Liver (tissue), 9 donors: ENCODE measurements around the gene FMN2. TPM values are rescaled to one million over a fixed set of nuclear protein-coding genes. Genes with fewer than 3 reads are reported as not detected.

ENCODE experiments used
- DNase-seq: peaks from one replicate; pipeline ENCODE4 v3.0.0-alpha.2; 2017; ENCODE audit warnings: low spot score
- H3K27ac ChIP-seq, 2 donors: one replicate each; pipeline ENCODE4 v1.7.0; 2013; ENCODE audit warnings: inconsistent platforms in 2 of 2, low read length in 2 of 2, control low read depth in 1 of 2, low read depth in 1 of 2, mild to moderate bottlenecking in 1 of 2
- H3K27me3 ChIP-seq, 4 donors: one replicate each; pipeline versions ENCODE4 v1.6.1 to v1.7.0; 2013; ENCODE audit warnings: low read length in 3 of 4, inconsistent platforms in 1 of 4, mild to moderate bottlenecking in 1 of 4, moderate library complexity in 1 of 4; ENCODE audit not compliant: control insufficient read depth in 4 of 4, insufficient read depth in 4 of 4
- H3K36me3 ChIP-seq, 4 donors: one replicate each; pipeline versions ENCODE4 v1.6.1 to v1.7.0; 2013; ENCODE audit warnings: low read length in 3 of 4, mild to moderate bottlenecking in 3 of 4, low read depth in 1 of 4, moderate library complexity in 1 of 4; ENCODE audit not compliant: control insufficient read depth in 4 of 4, insufficient read depth in 3 of 4
- H3K4me1 ChIP-seq, 4 donors: one replicate each; pipeline versions ENCODE4 v1.6.1 to v1.7.0; 2013; ENCODE audit warnings: low read length in 3 of 4, mild to moderate bottlenecking in 3 of 4, moderate library complexity in 1 of 4; ENCODE audit not compliant: control insufficient read depth in 4 of 4, insufficient read depth in 4 of 4
- H3K4me3 ChIP-seq, 3 donors: one replicate each; pipeline versions ENCODE4 v1.6.1 to v1.7.0; 2013; ENCODE audit warnings: low read length in 3 of 3, control low read depth in 1 of 3, low read depth in 1 of 3, mild to moderate bottlenecking in 1 of 3
- H3K9ac ChIP-seq, 2 donors: one replicate each; pipeline ENCODE4 v1.7.0; 2013; ENCODE audit warnings: low read length in 2 of 2, mild to moderate bottlenecking in 2 of 2, moderate library complexity in 2 of 2, control low read depth in 1 of 2, low read depth in 1 of 2
- H3K9me3 ChIP-seq, 4 donors: one replicate each; pipeline versions ENCODE4 v1.6.1 to v1.7.0; 2013; ENCODE audit warnings: low read length in 3 of 4; ENCODE audit not compliant: control insufficient read depth in 4 of 4
- CTCF ChIP-seq: fragments of 150-350 bp; IDR thresholded peaks from 2 replicates; pipeline ENCODE4 v1.5.1; 2017; ENCODE audit warnings: improper control_type of control experiment, low read depth, low read length; ENCODE audit not compliant: missing input control
- EGR1 ChIP-seq, 2 donors: IDR thresholded peaks; 2 replicates each; pipeline ENCODE4 v1.6.1; 2016 to 2018; ENCODE audit warnings: antibody characterized with exemption in 2 of 2, low read depth in 2 of 2
- FOXA1 ChIP-seq: IDR thresholded peaks from 2 replicates; pipeline ENCODE4 v1.6.1; 2016; ENCODE audit warnings: antibody characterized with exemption
- FOXA2 ChIP-seq: IDR thresholded peaks from 2 replicates; pipeline ENCODE4 v1.6.1; 2016; ENCODE audit warnings: antibody characterized with exemption
- GABPA ChIP-seq, 2 donors: IDR thresholded peaks in 1 of 2; conservative IDR thresholded peaks in 1 of 2; 2 replicates each; pipeline ENCODE4 v1.6.1; 2016; ENCODE audit warnings: antibody characterized with exemption in 2 of 2, mild to moderate bottlenecking in 1 of 2, moderate library complexity in 1 of 2
- HNF4A ChIP-seq, 2 donors: conservative IDR thresholded peaks; 2 replicates each; pipeline ENCODE4 v1.6.1; 2016; ENCODE audit warnings: antibody characterized with exemption in 2 of 2, mild to moderate bottlenecking in 2 of 2
- HNF4G ChIP-seq: IDR thresholded peaks from 2 replicates; pipeline ENCODE4 v1.6.1; 2016; ENCODE audit warnings: antibody characterized with exemption
- JUND ChIP-seq, 2 donors: IDR thresholded peaks; 2 replicates each; pipeline ENCODE4 v1.6.1; 2016; ENCODE audit warnings: antibody characterized with exemption in 2 of 2
- NR2F2 ChIP-seq: IDR thresholded peaks from 2 replicates; pipeline ENCODE4 v1.6.1; 2016; ENCODE audit warnings: antibody characterized with exemption
- RAD21 ChIP-seq, 2 donors: IDR thresholded peaks; 2 replicates each; pipeline ENCODE4 v1.6.1; 2016; ENCODE audit warnings: antibody characterized with exemption in 2 of 2, mild to moderate bottlenecking in 2 of 2
- RXRA ChIP-seq, 2 donors: IDR thresholded peaks; 2 replicates each; pipeline ENCODE4 v1.6.1; 2017 to 2018; ENCODE audit warnings: antibody characterized with exemption in 2 of 2, mild to moderate bottlenecking in 1 of 2
- SP1 ChIP-seq: IDR thresholded peaks from 2 replicates; pipeline ENCODE4 v1.6.1; 2018; ENCODE audit warnings: antibody characterized with exemption, mild to moderate bottlenecking
- TAF1 ChIP-seq: conservative IDR thresholded peaks from 2 replicates; pipeline ENCODE4 v1.6.1; 2016; ENCODE audit warnings: antibody characterized with exemption, mild to moderate bottlenecking
- YY1 ChIP-seq: IDR thresholded peaks from 2 replicates; pipeline ENCODE4 v1.6.1; 2016; ENCODE audit warnings: antibody characterized with exemption, mild to moderate bottlenecking
- WGBS: extraction: QIAGEN DNeasy Blood & Tissue Kit; methylation state at CpG from one replicate; pipeline ENCODE4 v1.1.7; 2013; 5-methylcytosine and 5-hydroxymethylcytosine counted together
- polyA plus RNA-seq, 2 donors: library from polyadenylated mRNA; stranded (reverse) in 1 of 2; unstranded in 1 of 2; fragments of 200-250 nt in 1 of 2; fragments of >200 nt in 1 of 2; fragmentation: Nextera tagmentation in 1 of 2; extraction: Ambion mirVana in 1 of 2; gene quantifications; one replicate each; pipeline versions ENCODE4 v1.2.1 to v1.2.3, GENCODE V29; 2013 to 2015
- total RNA-seq, 2 donors: library from RNA; depleted of rRNA; stranded (reverse); fragments of >200 nt; gene quantifications; one replicate each; pipeline ENCODE4 v1.2.3, GENCODE V29; 2014
- TF ChIP-seq, protein P1 (sequence below): IDR thresholded peaks from 2 replicates; pipeline ENCODE4 v1.6.1; 2016; ENCODE audit warnings: antibody characterized with exemption
- TF ChIP-seq, protein P2 (sequence below): IDR thresholded peaks from 2 replicates; pipeline ENCODE4 v1.6.1; 2016; ENCODE audit warnings: antibody characterized with exemption
- TF ChIP-seq, protein P3 (sequence below): IDR thresholded peaks from 2 replicates; pipeline ENCODE4 v1.6.1; 2016; ENCODE audit warnings: antibody characterized with exemption
- TF ChIP-seq, protein P4 (sequence below): IDR thresholded peaks from 2 replicates; pipeline ENCODE4 v1.6.1; 2016; ENCODE audit warnings: antibody characterized with exemption, mild to moderate bottlenecking
- donor health status: healthy.
- donor health status: healthy.
- donor health status: healthy.
- donor health status: healthy.
- donor health status: healthy.

FMN2 gene
- total and polyA plus RNA-seq, 4 donors: 0.17 TPM; not detected in 3

- Histone ChIP-seq H3K27ac (no peak overlapping the region), H3K4me1 (no peaks in the 10 kb centered on the region), H3K4me3 (no peak overlapping the region), H3K36me3 (no peaks in the 10 kb centered on the region), H3K27me3 (no peaks in the 10 kb centered on the region), H3K9ac (no peak overlapping the region), H3K9me3 (no peaks in the 10 kb centered on the region)
- TF ChIP-seq RAD21 (IDR thresholded peaks at IDR 0.05) (no peak), HNF4G (no peak), NR2F2 (no peak), CTCF (no peak), RXRA (IDR thresholded peaks at IDR 0.05) (no peak), TAF1 (no peak), FOXA1 (no peak), GABPA (IDR thresholded peaks at IDR 0.05 in 1 of 2, conservative IDR thresholded peaks at IDR 0.05 in 1 of 2) (no peak), JUND (IDR thresholded peaks at IDR 0.05) (no peak), FOXA2 (no peak)
- TF ChIP-seq, protein P1, sequence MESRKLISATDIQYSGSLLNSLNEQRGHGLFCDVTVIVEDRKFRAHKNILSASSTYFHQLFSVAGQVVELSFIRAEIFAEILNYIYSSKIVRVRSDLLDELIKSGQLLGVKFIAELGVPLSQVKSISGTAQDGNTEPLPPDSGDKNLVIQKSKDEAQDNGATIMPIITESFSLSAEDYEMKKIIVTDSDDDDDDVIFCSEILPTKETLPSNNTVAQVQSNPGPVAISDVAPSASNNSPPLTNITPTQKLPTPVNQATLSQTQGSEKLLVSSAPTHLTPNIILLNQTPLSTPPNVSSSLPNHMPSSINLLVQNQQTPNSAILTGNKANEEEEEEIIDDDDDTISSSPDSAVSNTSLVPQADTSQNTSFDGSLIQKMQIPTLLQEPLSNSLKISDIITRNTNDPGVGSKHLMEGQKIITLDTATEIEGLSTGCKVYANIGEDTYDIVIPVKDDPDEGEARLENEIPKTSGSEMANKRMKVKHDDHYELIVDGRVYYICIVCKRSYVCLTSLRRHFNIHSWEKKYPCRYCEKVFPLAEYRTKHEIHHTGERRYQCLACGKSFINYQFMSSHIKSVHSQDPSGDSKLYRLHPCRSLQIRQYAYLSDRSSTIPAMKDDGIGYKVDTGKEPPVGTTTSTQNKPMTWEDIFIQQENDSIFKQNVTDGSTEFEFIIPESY: no peak
- TF ChIP-seq, protein P2, sequence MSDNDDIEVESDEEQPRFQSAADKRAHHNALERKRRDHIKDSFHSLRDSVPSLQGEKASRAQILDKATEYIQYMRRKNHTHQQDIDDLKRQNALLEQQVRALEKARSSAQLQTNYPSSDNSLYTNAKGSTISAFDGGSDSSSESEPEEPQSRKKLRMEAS: no peak
- TF ChIP-seq, protein P3, sequence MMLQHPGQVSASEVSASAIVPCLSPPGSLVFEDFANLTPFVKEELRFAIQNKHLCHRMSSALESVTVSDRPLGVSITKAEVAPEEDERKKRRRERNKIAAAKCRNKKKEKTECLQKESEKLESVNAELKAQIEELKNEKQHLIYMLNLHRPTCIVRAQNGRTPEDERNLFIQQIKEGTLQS: no peak
- DNase-seq: no peak
- WGBS: 95% methylated on average over 2 of the region's 2 CpGs
These were observed 424.4 kb downstream of the FMN2 start for GRCh38 chr1:240516069-240516468.

DNA sequence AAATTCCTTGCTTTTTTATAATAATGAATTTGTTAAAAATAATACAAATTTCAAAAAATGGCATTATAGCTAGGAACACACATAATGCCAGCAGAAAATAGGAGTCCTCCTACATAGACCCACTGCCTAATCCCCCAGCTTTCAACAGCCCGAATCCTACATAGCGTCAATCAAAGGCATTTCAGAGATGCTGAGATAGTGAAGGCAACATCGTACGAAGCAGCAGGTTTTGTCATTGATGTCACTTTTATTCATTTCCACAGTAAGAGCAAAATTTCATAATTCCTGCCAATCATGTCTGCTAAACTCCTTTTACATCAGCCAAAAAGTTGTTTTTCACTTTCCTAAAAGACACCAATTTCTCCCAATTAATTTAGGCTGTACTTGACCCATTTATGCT lies 426.2 kb downstream of the FMN2 start:
- TF ChIP-seq NR2F2: no peak
- TF ChIP-seq, protein P4, sequence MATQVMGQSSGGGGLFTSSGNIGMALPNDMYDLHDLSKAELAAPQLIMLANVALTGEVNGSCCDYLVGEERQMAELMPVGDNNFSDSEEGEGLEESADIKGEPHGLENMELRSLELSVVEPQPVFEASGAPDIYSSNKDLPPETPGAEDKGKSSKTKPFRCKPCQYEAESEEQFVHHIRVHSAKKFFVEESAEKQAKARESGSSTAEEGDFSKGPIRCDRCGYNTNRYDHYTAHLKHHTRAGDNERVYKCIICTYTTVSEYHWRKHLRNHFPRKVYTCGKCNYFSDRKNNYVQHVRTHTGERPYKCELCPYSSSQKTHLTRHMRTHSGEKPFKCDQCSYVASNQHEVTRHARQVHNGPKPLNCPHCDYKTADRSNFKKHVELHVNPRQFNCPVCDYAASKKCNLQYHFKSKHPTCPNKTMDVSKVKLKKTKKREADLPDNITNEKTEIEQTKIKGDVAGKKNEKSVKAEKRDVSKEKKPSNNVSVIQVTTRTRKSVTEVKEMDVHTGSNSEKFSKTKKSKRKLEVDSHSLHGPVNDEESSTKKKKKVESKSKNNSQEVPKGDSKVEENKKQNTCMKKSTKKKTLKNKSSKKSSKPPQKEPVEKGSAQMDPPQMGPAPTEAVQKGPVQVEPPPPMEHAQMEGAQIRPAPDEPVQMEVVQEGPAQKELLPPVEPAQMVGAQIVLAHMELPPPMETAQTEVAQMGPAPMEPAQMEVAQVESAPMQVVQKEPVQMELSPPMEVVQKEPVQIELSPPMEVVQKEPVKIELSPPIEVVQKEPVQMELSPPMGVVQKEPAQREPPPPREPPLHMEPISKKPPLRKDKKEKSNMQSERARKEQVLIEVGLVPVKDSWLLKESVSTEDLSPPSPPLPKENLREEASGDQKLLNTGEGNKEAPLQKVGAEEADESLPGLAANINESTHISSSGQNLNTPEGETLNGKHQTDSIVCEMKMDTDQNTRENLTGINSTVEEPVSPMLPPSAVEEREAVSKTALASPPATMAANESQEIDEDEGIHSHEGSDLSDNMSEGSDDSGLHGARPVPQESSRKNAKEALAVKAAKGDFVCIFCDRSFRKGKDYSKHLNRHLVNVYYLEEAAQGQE: no peak
- no peak for TF ChIP-seq RAD21 (IDR thresholded peaks at IDR 0.05)
- TF ChIP-seq JUND (IDR thresholded peaks at IDR 0.05): no peak
- TF ChIP-seq FOXA1: no peak
- TF ChIP-seq GABPA (IDR thresholded peaks at IDR 0.05 in 1 of 2, conservative IDR thresholded peaks at IDR 0.05 in 1 of 2): no peak
- no peak for TF ChIP-seq SP1
- TF ChIP-seq EGR1 (IDR thresholded peaks at IDR 0.05; ENCODE audit: low read depth in 2 of 2): no peak
- no peak for TF ChIP-seq YY1
- no peak for TF ChIP-seq HNF4A (conservative IDR thresholded peaks at IDR 0.05)

More for the DNA sequence above, 426.2 kb downstream of the FMN2 start:
- Histone ChIP-seq H3K9me3 (no peaks in the 10 kb centered on the region), H3K4me1 (peaks cover 3 to 7% (median 4%) of the 10 kb centered on the region in 4 donors), H3K27ac (no peak overlapping the region), H3K4me3 (no peak overlapping the region), H3K36me3 (no peaks in the 10 kb centered on the region), H3K27me3 (no peaks in the 10 kb centered on the region), H3K9ac (no peak overlapping the region)
- DNase-seq: no peak
- 87% methylated on average over 4 of the region's 4 CpGs for WGBS
